GM03348 (cell line): ENCODE data around the gene KRTAP5-5.
A peak's percentile ranks its signal among the peaks of the same experiment; 100 is the strongest.
"Not testable (repeated sequence)": the region's sequence is repeated elsewhere in the genome, so short reads cannot be mapped to it uniquely, and the experiment has no call there.

Source experiments
- DNase-seq: peaks from one replicate; pipeline ENCODE4 v3.0.0; 2012; ENCODE audit warnings: low spot score

The KRTAP5-5 gene

DNA sequence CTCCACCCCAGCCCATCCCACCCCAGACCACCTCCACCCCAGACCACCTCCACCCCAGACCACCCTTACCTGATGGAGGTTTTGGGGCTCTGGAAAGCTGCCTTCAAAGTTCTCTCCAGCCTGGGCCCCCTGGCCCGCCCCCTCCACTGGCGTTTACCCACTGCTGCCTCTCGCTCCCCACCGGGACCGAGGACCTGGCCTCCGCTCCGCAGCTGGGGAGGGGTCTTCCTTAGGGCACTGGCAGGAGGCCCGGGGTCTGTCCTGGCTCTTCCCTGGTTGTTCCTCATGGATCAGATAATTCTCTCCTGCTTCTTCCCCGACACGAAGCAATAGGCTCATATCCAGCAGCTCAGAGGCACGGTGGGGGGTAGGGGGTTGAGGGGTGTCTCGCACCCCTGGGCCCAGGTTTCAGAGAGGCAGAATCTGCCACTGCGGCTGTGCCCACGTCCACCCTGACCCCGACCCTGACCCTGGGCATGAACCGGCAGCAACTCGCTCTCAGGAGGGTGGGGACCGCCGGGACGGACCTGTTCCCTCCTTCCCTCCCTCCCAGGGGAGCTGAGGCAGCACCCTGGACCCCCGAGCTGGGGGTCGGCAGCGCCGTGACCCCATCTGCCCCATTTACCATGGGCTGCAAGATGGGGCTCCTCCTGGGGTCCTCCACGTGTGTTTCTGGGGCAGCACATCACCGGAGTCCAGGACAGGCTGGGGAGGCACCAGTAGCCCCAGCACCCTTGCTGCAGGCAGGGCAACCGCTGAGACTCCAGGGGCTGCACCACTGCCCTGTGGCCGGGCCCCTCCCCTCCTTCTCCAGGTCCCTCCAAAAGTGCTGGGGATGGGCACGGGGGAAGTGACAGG is 12.9 kb downstream of the KRTAP5-5 start:
- DNase-seq: no peak

DNA sequence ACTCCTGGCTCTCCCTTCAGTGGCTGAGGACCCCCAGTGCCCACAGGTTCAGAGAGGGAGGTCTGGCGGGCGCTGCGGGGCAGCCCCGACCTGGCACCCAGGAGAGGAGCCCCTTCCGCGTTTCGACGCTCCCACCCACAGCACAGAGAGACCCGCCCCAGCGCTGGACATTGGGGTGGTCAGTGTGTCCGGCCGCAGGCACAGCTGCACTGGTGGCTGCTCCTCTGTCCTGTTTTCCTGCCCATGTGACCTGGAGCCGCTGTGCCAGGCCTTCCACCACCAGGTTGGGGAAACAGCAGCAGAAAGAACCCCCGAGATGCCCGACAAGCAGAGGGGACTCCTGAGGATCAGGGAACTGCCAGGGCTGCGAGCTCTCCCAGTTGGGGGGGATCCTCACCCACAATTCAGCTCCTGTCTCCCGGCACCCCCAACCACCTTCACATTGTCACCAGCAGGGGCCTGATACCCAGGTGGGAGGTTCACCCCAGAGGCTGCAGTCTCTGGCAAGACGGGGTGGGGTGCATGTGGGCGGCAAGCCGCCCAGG is 13.6 kb downstream of the KRTAP5-5 start:
- DNase-seq: no peak

DNA sequence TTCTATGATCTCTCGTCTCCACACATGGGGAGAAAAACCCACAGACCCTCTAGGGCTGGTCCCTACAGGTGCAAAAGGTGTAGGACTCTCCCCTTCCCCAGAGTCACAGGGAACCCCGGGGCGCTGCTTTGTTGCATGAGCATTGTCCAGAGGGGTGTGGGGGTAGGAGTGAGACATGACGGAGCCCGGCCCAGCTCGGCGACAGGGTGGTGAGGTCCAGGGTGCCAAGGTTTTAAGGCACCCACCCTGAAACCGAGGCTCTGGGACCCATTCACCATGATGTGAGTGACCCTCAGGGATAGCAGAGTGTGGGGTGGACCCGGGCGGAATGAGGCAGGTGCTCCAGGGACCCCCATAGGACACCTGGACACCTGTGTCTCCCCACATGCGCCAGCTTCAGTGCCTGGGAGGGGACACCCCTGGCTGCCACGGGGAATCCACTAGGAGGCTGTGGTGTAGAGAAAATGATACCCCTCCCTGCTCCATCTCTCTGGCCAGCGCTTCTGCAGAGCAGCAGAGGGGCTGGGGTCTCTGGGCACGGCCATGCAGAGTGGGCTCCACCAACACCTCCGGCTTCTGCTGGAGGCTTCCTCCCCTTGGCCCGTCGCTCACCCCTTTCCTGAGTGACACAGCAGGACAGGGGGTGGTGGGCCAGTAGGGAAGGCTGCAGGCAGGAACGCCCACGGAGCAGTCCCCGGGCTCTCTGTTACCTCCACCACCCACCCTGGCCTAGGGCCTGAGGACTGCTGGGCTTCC is 15.2 kb downstream of the KRTAP5-5 start:
- no peak for DNase-seq

DNA sequence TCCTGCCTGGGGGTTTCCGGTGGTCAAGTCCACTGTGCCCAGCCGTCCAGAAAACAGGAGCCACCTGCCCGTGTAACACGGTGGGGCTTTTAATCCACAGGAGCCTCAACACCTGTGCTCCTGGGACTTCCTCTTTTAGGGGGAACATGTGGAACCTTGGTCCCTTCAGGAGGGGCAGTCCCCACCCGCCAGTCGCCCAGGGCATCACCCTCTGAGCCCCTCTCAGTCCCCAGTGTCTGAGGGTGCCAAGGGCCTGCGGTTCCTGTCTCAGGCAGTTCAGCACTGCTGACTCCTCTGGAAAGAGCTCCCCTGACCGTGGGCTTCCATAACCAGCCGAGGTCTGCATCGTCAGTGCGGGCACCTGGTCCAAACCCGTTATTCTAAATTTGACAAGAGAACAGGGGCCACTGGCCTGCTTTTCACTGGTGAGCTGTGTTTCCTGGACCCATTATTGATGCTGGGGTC is 15.8 kb downstream of the KRTAP5-5 start:
- no peak for DNase-seq

DNA sequence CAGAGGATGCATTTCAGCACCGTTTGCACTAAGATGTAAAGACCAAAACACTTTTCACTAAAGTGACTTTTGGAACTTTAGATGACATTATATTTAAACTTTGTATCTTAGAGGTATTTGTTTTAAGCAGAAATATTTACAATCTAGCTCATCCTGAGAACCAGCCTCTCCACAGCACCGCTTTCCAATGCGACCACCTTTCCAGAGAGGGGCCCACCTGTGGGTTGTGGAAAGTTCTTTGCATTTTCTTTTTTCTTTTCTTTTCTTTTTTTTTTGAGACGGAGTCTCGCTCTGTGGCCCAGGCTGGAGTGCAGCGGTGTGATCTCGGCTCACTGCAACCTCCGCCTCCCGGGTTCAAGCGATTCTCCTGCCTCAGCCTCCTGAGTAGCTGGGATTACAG is 17.0 kb downstream of the KRTAP5-5 start:
- DNase-seq: not testable (repeated sequence)

DNA sequence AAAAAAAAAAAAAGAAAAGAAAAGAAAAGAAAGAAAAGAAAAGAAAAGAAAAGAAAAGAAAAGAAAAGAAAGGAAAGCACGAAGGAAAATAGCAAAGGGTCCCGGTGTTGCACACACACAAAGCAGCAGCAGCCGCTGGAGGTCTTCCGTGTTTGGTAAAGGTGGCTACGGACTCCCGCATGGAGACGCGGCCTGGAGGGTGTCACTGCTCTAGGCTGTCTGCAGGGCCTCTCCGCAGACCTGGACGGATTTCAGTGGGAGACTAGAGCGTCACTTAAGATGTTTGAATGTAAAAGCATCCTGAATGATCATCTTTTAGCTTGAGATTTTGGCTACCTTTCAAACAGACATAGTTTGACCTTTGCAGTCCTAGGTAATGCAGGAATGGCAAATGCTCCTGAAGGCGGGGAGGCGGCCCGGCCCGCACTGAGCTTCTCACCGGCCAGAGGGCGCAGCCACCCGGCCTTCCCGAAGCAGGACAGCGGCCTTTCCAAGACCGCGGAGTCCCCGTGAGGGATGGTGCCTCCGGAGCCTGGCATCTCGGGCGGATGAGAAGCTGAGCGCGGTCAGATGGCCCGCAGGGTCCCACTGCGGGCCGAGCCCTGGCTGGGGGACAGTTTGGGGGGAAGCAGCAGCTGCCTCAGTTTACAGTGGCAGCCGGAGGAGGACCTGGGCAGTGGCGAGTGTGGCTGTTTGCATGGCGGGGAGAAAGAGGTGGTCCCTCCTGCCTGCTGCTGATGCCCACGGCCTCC is 18.5 kb downstream of the KRTAP5-5 start:
- DNase-seq: no peak

DNA sequence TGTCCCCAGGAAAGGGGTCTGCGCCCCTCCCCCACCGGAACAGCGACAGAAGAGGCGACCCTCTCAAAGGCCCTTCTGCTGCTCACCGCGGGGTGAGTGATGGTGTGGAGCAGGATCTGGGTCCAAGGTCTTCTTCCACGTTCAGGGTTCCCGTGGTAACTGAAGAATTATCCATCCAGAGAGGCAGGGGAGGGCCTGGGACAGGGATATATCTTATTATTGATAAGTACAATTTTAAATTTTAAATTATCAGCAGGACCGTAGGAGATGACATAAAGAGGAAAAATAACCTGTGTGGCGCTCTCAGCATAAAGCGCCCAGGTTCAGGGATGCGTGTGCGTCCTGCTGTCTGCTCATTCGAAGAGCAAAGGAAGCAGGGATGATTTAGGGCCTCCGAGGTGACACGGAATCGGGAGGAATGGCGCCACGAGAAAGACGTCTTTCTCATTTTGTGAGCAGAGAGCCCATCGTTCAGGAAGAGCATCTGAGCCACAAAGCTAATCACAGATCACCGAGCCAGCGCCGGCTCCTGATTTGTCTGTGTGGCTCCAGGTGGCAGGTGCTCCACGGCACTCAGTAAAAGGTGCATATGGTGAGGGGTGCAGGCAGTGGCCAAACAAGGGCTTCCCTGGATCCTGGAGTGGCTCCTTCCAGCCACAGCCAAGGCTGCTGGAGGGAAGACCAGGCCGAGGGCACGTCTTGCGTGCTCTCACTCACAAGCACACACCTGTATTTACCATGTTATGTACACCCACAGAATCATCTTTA is 19.3 kb downstream of the KRTAP5-5 start:
- no peak for DNase-seq

DNA sequence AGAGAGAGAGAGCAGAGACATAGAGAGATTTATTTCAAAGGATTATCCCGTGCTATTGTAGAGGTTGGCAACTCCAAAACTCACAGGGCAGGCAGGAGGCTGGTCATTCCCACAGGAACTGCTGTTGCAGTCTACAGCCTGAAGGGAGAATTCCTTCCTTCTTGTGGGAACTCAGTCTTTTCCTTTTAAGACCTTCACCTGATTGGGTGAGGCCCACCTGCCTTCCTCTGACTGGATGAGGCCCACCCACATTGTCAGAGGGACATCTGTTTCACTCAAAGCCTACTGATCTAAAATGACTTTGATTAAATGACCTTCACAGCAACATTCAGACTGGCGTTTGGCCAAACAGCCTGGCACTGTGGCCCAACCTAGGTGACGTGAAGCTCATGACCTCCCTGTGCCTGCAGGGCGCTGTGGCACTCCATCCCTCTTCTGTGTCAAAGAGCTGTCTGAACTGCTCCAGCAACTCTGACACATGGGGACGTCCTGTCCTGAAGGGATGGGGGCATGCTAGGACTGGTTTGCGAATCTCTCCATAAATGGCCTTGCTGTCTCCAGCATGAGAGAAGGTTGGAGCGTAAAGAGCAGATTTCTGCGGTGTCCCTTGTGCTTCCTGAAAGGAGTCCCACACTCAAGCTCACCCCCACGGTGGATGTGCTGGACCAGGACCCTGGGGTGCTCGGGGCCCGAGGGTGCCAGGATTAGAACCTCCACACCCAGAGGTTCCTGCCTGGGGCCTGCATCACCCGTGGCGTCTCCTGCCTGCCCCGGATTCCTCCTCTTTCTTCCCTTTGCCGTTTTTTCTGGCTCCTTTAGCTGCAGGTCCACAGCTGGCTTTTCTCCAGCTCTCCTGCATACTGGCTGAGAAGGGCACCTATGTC is 20.7 kb downstream of the KRTAP5-5 start:
- DNase-seq: no peak

DNA sequence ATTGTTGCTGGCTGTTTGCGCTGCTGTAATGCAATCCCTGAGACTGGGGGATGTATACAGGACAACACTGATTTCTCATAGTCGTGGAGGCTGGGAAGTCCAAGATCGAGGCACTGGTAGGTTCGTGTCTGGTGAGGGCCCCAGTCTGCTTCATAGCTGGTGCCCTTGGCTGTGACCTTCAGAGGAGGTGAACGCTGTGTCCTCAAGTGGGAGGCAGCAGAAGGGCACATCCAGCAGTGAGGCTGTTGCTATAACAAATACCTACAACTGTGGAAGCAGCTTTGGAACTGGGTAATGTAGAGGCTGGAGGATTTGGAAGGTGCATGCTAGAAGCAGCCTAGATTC is 21.3 kb downstream of the KRTAP5-5 start:
- no peak for DNase-seq

DNA sequence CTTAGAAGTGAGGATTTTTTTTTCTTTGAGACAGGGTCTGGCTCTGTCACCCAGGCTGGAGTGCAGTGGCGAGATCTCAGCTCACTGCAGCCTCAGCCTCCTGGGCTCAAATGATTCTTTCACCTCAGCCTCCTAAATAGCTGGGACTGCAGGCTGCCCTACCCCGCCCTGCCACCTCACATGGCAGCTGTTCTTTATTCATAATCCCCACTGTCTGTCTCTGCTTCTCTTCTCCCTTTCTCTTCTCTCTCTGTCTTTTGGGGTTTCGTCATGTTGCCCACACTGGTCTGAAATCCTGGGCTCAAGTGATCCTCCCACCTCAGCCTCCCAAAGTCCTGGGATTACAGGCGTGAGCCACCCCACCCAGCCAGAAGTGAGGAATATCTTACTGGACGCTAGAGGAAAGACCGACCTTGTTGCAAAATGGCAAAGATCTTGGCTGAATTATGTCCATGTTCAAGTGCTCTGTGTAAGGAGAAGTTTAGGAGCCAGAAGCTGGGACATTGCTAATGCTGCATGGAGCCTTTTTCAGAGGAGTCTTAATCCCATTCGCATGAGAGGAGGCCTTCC is 21.9 kb downstream of the KRTAP5-5 start:
- no peak for DNase-seq

DNA sequence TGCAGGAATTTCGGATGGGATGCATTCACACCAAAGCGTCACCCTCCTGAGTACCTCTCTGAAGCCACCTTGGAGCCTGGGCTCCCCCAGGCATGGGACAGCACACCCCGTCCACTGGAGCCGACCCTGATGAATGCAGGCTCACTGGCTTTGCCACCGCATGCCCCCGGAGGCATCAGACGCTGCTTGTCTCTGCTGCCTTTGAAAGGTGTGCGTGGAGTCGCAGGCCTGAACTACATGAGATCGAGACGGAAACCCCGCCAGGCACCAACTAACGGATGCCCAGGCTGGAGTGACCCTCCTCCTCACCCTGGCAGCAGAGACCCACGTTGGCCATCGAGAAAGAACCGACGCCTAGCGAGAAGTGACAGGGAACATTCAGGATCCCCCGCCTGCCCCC is 22.5 kb downstream of the KRTAP5-5 start:
- no peak for DNase-seq

DNA sequence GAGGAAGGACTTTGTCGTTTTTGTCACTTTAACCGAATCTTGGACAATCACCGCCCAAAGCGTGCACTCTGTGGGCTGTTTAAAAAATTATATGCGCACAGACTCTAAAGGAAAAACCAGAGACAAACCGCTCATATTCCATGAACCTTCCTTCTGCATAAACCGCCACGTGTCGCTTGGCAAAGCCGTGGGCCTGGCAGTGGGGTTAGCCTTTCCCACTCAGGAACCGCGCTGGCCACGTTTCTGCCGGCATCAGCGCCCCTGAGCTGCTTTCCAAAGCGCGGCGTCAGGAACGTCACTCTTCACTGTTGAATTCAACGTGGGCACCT is 22.8 kb downstream of the KRTAP5-5 start:
- no peak for DNase-seq

DNA sequence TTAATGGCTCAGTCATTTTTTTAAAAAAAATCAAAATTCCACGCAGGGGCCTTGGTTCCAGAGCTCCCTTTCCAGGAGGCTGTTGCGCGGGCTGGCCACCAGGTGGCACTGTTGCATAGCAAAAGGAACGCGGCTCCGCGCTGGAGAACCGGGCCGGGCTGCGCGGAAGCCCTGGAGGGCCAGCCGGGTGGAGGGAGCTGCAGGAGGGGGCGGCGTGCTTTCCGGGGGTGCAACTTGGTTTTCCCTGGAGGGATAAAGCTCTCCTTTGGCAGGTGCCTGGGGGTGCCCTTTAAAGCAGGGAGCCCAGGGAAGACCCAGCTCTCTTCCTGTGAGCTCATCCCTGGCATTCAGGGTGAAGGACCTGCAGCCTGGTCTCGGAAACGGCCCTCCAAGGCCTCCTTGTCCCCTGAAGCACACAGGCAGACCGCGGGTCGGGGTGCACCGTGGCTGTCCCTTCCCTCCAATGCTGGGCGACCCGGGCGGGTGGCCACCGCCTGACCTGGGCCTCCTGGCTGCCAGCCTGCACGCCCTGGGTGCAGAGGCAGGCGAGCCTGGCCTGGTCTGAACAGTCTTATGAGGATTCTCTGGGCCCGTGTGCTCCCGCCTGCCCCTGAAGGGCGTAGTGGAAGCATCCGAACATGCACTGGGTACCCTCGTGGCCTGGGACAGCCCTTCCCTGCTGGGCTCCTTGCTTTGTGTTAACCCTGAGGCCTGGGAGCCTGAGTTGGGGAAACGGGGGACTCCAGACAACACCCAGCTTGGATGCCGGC is 23.4 kb downstream of the KRTAP5-5 start:
- DNase-seq: peak; percentile 95

DNA sequence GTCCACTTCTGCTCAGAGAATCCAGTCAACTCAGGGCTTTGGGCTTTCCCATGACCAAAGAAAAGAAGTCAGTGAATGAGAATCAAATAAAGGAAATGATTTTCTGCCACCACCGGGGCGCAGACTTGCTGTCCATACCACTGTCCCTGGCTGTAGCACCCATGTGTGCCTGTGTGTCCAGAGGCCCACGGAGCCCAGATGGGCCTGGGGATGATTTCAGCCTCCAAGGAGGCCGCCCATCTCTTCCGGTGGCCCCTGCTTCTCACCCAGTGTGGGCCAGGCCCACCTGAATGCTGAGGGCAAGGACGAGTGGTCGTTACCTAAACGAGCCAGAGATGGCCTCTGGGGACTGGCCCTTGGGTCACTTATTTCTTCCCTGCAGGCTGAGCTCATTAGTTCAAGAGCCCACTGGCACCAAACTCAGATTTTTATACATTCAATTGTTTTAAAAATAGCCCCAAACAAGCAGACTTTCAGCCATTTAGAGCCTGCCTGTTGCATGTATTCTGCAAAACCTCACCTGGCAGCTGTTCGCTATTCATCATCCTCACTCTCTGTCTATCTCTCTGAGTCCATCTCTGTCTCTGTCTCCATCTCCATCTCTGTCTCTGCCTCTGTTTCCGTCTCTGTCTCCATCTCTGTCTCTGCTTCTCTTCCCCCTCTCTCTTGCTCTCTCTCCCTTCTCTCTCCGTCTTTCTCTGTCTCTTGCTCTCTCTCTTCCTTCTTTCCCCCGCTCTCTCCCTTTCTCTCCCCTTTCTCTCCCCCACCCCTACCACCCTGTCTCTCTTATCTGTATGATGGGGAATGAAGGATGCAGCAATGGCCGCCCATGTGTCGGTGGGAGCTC is 24.2 kb downstream of the KRTAP5-5 start:
- no peak for DNase-seq

DNA sequence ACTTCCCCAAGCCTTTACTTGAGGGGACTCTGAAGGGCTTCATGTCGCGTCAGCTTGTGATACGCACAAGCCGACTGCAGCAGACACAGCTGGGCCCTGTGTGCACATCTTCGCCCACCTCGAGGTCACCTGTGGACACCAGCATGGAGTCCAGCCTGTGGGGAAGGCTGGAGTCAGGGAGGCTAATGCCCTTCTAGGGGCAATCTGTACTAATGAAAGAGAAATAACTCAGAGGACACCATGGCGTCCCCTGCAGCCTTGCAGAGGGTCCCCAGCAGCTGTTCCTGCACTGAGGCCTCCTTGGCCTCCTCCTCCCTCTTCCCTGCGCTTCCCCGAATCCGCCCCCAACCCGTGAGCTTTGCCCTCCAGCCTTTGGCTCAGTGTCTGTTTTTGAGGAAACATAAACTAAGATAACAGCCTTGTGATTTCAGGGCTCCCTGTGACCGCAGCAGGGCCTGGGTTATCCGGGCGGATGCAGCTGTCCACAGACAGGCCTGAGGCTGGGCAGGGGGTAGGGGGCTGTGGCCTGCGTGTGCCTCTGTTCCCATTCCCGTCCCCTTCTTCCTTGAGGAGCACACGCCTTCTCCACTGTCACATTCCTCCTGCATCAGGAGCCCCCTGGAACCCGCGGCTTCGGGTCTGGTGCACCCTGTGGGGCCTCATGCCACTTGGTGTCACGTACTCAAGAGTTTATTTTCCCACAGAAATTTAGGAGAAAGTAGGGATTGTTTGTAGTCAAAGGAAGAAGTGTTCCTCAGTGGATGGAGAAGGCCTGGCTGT is 25.0 kb downstream of the KRTAP5-5 start:
- no peak for DNase-seq

DNA sequence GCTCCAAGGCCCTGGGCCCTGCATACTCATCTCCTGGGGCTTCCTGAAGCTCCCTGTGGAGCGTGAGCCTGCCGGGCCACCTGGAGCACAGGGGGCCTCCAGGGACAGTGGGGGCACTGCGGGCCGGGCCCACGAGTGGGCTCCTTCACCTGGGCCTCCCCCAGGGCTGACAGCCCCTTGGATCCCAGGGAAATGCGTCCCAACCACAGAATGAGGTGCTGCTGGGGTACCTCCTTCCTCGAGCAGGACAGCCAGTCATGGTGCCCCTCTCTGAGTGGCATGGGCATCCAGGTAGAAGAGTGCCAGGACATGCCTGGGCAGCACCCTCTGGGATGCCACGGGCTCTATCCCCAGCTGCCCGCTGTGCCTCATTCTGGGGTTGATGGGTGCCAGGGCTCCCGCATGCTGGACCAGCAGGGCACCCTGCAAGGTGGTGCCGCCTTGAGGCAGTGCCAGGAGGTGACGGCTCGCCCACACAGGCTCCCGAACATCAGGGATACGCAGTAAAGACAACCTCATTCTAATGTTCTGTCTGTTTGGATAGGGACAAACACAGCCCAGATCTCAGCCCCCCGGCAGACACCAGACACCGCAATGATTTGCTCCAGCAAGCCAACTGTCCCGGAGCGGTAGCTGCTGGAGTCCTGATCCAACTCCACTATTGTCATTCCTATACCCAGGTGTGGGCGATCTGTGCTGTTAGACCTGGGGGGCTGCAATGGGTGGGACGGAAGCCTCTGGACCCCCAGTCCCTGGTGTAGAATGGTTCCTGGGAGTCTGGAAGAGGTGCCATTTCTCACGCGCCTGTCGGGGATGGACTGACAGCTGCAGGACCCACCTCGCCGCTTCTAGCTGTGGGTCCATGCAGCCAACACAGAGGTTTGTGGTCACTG is 25.8 kb downstream of the KRTAP5-5 start:
- no peak for DNase-seq

DNA sequence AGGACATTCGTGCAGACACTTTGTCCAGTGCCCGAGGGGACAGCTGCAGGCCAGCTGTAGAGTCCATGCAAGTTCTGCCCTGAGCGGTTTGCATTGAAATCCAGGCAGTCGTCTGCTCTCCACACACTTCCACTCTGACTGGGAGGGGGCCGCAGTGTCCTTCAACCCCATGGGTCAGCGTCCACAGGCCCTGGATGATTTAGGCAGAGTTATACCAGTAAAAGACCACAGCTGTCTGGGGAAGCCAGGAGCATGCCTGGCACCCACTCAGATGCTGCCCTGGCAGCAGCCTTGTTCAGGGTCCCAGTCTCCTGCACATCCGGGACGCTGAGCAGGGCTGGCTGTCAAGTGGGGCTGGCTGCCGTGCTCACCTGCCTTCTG is 26.5 kb downstream of the KRTAP5-5 start:
- DNase-seq: no peak
